Stomach (tissue), 9 donors: ENCODE measurements around the gene PPP1R1A. TPM values are rescaled to one million over a fixed set of nuclear protein-coding genes. Genes with fewer than 3 reads are reported as not detected.

ENCODE experiments used
- DNase-seq, 2 donors: peaks; one replicate each; pipeline versions ENCODE4 v3.0.0 to v3.0.0-alpha.2; 2013 to 2019
- H3K27ac ChIP-seq, 5 donors: fragments of 200-600 bp in 4 of 5; sonication (generic) in 4 of 5; one replicate each; pipeline ENCODE4 v1.5.1; 2013 to 2019; ENCODE audit warnings: mild to moderate bottlenecking in 1 of 5, moderate library complexity in 1 of 5
- H3K27me3 ChIP-seq, 3 donors: fragments of 200-600 bp; sonication (generic); one replicate each; pipeline ENCODE4 v1.5.1; 2017 to 2019; ENCODE audit warnings: mixed run types in 1 of 3
- H3K36me3 ChIP-seq, 4 donors: fragments of 200-600 bp; sonication (generic); 1 replicate in 3 of 4; 2 replicates in 1 of 4; pipeline ENCODE4 v1.5.1; 2016 to 2019
- H3K4me1 ChIP-seq, 4 donors: fragments of 200-600 bp; sonication (generic); one replicate each; pipeline ENCODE4 v1.5.1; 2016 to 2019
- H3K4me3 ChIP-seq, 4 donors: fragments of 200-600 bp; sonication (generic) in 3 of 4; one replicate each; pipeline ENCODE4 v1.5.1; 2016 to 2019; ENCODE audit warnings: mild to moderate bottlenecking in 1 of 4
- H3K9me3 ChIP-seq, 4 donors: fragments of 200-600 bp; sonication (generic); one replicate each; pipeline ENCODE4 v1.5.1; 2016 to 2019
- CTCF ChIP-seq, 7 experiments: fragments of 450-650 bp in 4 of 7; fragments of 200-600 bp in 3 of 7; sonication (generic) in 3 of 7; IDR thresholded peaks; one replicate each; pipeline ENCODE4 v1.5.1; 2016 to 2019; ENCODE audit warnings: antibody characterized with exemption in 7 of 7, control low read depth in 2 of 7, mild to moderate bottlenecking in 1 of 7
- EP300 ChIP-seq: sonication (generic); formaldehyde crosslinking; IDR thresholded peaks from one replicate; pipeline ENCODE4 v1.6.1; 2017; ENCODE audit warnings: antibody characterized with exemption
- POLR2A ChIP-seq, 4 donors: fragments of 450-650 bp; IDR thresholded peaks; one replicate each; pipeline ENCODE4 v1.6.1; 2016; ENCODE audit warnings: antibody characterized with exemption in 4 of 4, control low read depth in 2 of 4, mild to moderate bottlenecking in 1 of 4, moderate library complexity in 1 of 4
- POLR2AphosphoS5 ChIP-seq, 3 donors: sonication (generic); formaldehyde crosslinking; IDR thresholded peaks; one replicate each; pipeline ENCODE4 v1.6.1; 2016; ENCODE audit warnings: antibody characterized with exemption in 3 of 3
- WGBS, 5 donors: extraction: QIAGEN DNeasy Blood & Tissue Kit in 3 of 5; methylation state at CpG; one replicate each; pipeline versions ENCODE4 v1.1.5 to v1.1.7; 2013 to 2018; 5-methylcytosine and 5-hydroxymethylcytosine counted together
- intact Hi-C: fragments of 100-400 bp; cut with DNase I; formaldehyde crosslinking; loops from one replicate; pipeline ENCODE4 v1.15.1; 2023; ENCODE audit warnings: low total_unique reads
- polyA plus RNA-seq, 3 donors: library from polyadenylated mRNA; stranded (reverse); fragments of 200-250 nt; gene quantifications; one replicate each; pipeline ENCODE4 v1.2.3, GENCODE V29; 2013
- total RNA-seq, 5 donors: library from RNA; depleted of rRNA; stranded (reverse); fragments of >200 nt; gene quantifications; one replicate each; pipeline versions ENCODE4 v1.1.0 to v1.2.3, GENCODE V29; 2014 to 2016
- donor health status: healthy with polysubstance abuse.
- donor health status: Bipolar disorder and iron deficiency.
- donor health status: healthy.

The PPP1R1A gene
- total and polyA plus RNA-seq, 8 donors = 2.6 to 313 (median 5.9) TPM; not detected in 1

DNA sequence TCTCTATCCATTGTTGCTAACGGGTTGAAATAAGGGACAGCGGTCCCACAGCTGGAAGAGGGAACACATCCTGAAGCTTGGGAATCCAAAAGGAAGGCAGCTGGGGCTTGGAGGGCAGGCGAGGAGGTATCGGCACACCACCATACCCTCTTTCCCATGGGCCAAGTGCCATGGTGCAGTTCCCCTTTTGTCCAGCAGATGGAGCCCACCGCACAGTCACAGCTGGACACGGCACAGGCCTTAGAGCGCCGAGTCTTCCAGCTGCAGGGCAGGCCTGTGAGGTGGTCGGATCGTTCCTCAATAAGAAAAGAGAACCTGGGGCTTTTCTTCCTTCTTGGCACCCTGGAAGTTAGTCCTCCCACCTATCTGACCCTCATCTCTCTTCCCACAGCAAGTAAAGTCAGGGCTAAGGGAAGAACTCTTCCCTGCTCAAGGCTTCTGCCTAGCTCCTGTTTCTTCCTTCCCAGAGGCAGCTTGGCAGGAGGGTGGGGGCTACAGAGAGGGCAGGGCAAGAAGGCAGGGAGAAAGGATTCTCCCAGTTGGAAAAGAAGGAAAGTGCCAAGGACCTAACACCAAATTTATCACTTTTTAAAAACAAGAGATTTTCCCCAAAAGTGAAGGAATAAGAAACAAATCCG lies 8.6 kb downstream of the PPP1R1A start:
- intact Hi-C loops = no loop called here
- H3K36me3 ChIP-seq = peaks cover 0 to 20% (median 14%) of the 10 kb centered on the region in 4 donors
- H3K27me3 ChIP-seq = no peaks in the 10 kb centered on the region
- H3K4me1 ChIP-seq = peaks cover 0 to 8% (median 8%) of the 10 kb centered on the region in 4 donors
- 8 to 11% (median 10%) methylated on average over 11 of the region's 11 CpGs for whole genome bisulfite sequencing, 5 donors
- TF ChIP-seq EP300 (no peak), POLR2AphosphoS5 (IDR thresholded peaks at IDR 0.05) (peak in 1 of 3 donors; percentile 30), POLR2A (IDR thresholded peaks at IDR 0.05) (no peak), CTCF (IDR thresholded peaks at IDR 0.05) (peak in 6 of 7 experiments; percentile 90 to 100 (median 98))
- DNase-seq = peak; percentile 90 to 94
- H3K9me3 ChIP-seq = no peaks in the 10 kb centered on the region
- no peak overlapping the region for H3K4me3 ChIP-seq
- H3K27ac ChIP-seq = peak overlapping the region in 1 of 5 donors; percentile 18

DNA sequence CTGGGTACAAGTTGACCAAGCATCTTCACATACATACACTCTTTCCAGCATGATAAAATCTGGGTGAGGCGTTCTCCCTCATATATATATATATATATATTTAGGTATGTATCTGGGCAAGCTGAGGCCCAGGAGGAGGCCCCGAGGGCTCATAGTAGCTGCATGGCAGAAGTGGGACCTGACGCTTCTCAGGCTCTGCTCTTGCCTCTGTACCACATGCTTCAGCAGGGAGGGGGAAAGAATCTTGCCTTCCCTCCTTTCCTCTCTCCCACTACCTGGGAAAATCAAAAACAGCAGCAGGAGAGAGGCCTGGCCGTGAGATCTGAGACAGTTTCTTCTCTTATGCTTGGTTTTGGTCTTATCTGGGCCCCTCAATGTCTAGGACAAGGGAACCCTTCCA lies 9.2 kb downstream of the PPP1R1A start:
- 46 to 59% (median 54%) methylated on average over 4 of the region's 4 CpGs for WGBS, 5 donors
- H3K4me3 ChIP-seq = no peak overlapping the region
- no peaks in the 10 kb centered on the region for H3K9me3 ChIP-seq
- intact Hi-C loops = no loop called here
- TF ChIP-seq POLR2AphosphoS5 (IDR thresholded peaks at IDR 0.05) (no peak), POLR2A (IDR thresholded peaks at IDR 0.05) (no peak), CTCF (IDR thresholded peaks at IDR 0.05) (no peak), EP300 (no peak)
- DNase-seq = no peak
- peaks cover 0 to 8% (median 8%) of the 10 kb centered on the region in 4 donors for H3K4me1 ChIP-seq
- H3K36me3 ChIP-seq = peaks cover 0 to 20% (median 14%) of the 10 kb centered on the region in 4 donors
- H3K27ac ChIP-seq = peak overlapping the region in 1 of 5 donors; percentile 18
- no peaks in the 10 kb centered on the region for H3K27me3 ChIP-seq

GRCh38 chr12:54578778-54579177 lies 9.7 kb downstream of the PPP1R1A start:
- Histone ChIP-seq H3K4me1 (peaks cover 0 to 8% (median 8%) of the 10 kb centered on the region in 4 donors), H3K4me3 (no peak overlapping the region), H3K27me3 (no peaks in the 10 kb centered on the region), H3K9me3 (no peaks in the 10 kb centered on the region), H3K27ac (no peak overlapping the region), H3K36me3 (peaks cover 0 to 20% (median 14%) of the 10 kb centered on the region in 4 donors)
- no peak for DNase-seq
- intact Hi-C loops = no loop called here
- TF ChIP-seq EP300 = no peak
- no peak for TF ChIP-seq POLR2A (IDR thresholded peaks at IDR 0.05)
- no peak for TF ChIP-seq CTCF (IDR thresholded peaks at IDR 0.05)
- TF ChIP-seq POLR2AphosphoS5 (IDR thresholded peaks at IDR 0.05) = no peak
- WGBS, 5 donors = 70 to 93% (median 79%) methylated on average over 6 to 7 of the region's 7 CpGs

- H3K27me3 ChIP-seq = no peaks in the 10 kb centered on the region
- TF ChIP-seq POLR2A (IDR thresholded peaks at IDR 0.05) (no peak), CTCF (IDR thresholded peaks at IDR 0.05) (no peak), POLR2AphosphoS5 (IDR thresholded peaks at IDR 0.05) (no peak), EP300 (no peak)
- intact Hi-C loops = no loop called here
- no peak overlapping the region for H3K4me3 ChIP-seq
- peaks cover 3 to 42% (median 24%) of the 10 kb centered on the region in 4 donors for H3K36me3 ChIP-seq
- 56 to 64% (median 60%) methylated on average over 5 of the region's 5 CpGs for WGBS, 5 donors
- H3K4me1 ChIP-seq = no peaks in the 10 kb centered on the region
- H3K27ac ChIP-seq = no peak overlapping the region
- no peaks in the 10 kb centered on the region for H3K9me3 ChIP-seq
- no peak for DNase-seq
These were observed 15.6 kb downstream of the PPP1R1A start for GRCh38 chr12:54572881-54573280.
